Skeletal muscle tissue (tissue), 4 donors: ENCODE measurements around the gene CD164L2. TPM values are rescaled to one million over a fixed set of nuclear protein-coding genes. Genes with fewer than 3 reads are reported as not detected.

Experiments used
- H3K27ac ChIP-seq: one replicate; pipeline ENCODE4 v1.7.0; 2013; ENCODE audit warnings: mild to moderate bottlenecking, low read depth, low read length, inconsistent platforms
- H3K27me3 ChIP-seq, 3 donors: one replicate each; pipeline ENCODE4 v1.7.0; 2013; ENCODE audit warnings: low read length in 3 of 3; ENCODE audit not compliant: control insufficient read depth in 3 of 3, insufficient read depth in 3 of 3
- H3K36me3 ChIP-seq, 3 donors: one replicate each; pipeline ENCODE4 v1.7.0; 2013; ENCODE audit warnings: low read length in 3 of 3; ENCODE audit not compliant: control insufficient read depth in 3 of 3, insufficient read depth in 3 of 3
- H3K4me1 ChIP-seq, 3 donors: one replicate each; pipeline ENCODE4 v1.7.0; 2013; ENCODE audit warnings: low read length in 3 of 3, mild to moderate bottlenecking in 3 of 3; ENCODE audit not compliant: control insufficient read depth in 3 of 3, insufficient read depth in 3 of 3
- H3K4me3 ChIP-seq, 3 donors: one replicate each; pipeline ENCODE4 v1.7.0; 2013; ENCODE audit warnings: low read length in 3 of 3
- H3K9ac ChIP-seq, 3 donors: one replicate each; pipeline ENCODE4 v1.7.0; 2013; ENCODE audit warnings: low read length in 3 of 3, mild to moderate bottlenecking in 3 of 3, moderate library complexity in 2 of 3, low read depth in 1 of 3
- H3K9me3 ChIP-seq, 3 donors: one replicate each; pipeline ENCODE4 v1.7.0; 2013; ENCODE audit warnings: low read length in 3 of 3; ENCODE audit not compliant: control insufficient read depth in 3 of 3
- total RNA-seq: library from RNA; depleted of rRNA; stranded (reverse); fragments of >200 nt; gene quantifications from one replicate; pipeline ENCODE4 v1.2.3, GENCODE V29; 2014
- donor health status: Osteomylitis.

Gene CD164L2
- total RNA-seq, 1 donor from 2014 or later = not detected

- no peaks in the 10 kb centered on the region for H3K27me3 ChIP-seq
- H3K4me3 ChIP-seq = no peak overlapping the region
- H3K9ac ChIP-seq = peak overlapping the region in 1 of 3 donors; percentile 54
- H3K4me1 ChIP-seq = peaks cover 0 to 10% (median 0%) of the 10 kb centered on the region in 3 donors
- H3K27ac ChIP-seq = no peak overlapping the region
- no peaks in the 10 kb centered on the region for H3K9me3 ChIP-seq
- H3K36me3 ChIP-seq = peaks cover 41 to 55% (median 48%) of the 10 kb centered on the region in 3 donors
These were observed 24.9 kb downstream of the CD164L2 start for GRCh38 chr1:27358038-27358927.

GRCh38 chr1:27357281-27358037 lies 25.7 kb downstream of the CD164L2 start:
- peaks cover 37 to 50% (median 43%) of the 10 kb centered on the region in 3 donors for H3K36me3 ChIP-seq
- H3K9ac ChIP-seq = peak overlapping the region in 1 of 3 donors; percentile 54
- no peak overlapping the region for H3K4me3 ChIP-seq
- no peaks in the 10 kb centered on the region for H3K27me3 ChIP-seq
- H3K4me1 ChIP-seq = peaks cover 0 to 8% (median 0%) of the 10 kb centered on the region in 3 donors
- no peak overlapping the region for H3K27ac ChIP-seq
- H3K9me3 ChIP-seq = no peaks in the 10 kb centered on the region

DNA sequence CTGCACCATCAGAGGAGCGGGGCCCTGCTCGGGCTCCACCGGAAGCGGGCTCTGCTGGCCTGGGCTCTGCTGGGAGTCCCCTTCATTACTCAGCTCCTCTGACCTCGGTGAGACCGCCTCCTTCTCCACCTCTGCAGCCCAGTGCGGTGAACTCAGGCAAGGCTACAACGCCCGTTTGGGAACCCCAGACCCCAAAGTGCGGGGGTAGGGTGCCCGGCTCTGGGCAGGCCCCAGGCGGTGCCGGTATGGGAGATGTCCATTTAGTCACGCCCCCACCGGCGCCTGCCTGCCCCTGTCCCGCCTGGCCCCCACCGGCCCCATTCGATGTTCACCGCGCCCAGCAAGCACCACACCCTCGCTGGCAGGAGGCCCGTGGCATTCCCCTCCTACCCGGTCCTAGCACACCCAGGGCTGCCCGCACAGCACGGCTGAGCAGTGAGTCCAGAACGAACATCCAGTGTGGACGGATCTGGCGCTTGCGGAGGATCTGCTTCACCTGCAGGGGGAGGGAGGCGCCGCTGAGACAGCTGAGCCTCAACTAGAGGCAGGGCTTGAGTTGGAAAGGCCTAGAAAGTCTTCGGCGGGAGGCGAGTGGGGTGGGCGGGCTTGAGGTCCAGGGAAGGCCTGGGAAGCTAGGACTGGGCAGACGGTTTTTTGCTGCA lies 26.4 kb downstream of the CD164L2 start:
- Histone ChIP-seq H3K36me3 (peaks cover 33 to 43% (median 37%) of the 10 kb centered on the region in 3 donors), H3K9ac (no peak overlapping the region), H3K9me3 (no peaks in the 10 kb centered on the region), H3K27me3 (no peaks in the 10 kb centered on the region), H3K4me1 (peaks cover 0 to 8% (median 0%) of the 10 kb centered on the region in 3 donors), H3K4me3 (no peak overlapping the region), H3K27ac (no peak overlapping the region)

DNA sequence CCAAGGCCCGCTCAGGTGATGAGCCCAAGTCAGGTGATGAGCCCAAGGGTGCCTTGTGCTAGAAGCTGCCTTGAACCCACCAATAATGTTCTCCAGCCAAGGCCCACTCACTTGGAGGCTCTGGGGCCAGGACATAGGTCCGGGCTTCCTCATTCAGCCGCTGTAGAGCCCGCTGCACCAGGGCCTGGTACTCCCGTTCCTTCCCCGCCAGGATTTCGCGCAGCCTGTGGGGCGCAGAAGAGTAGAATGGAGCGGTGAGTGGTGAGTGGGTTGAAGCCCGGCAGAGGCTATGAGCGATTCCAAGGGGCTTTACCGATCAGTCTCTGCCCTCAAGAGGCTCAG lies 26.9 kb downstream of the CD164L2 start:
- no peak overlapping the region for H3K4me3 ChIP-seq
- H3K36me3 ChIP-seq = peaks cover 28 to 38% (median 32%) of the 10 kb centered on the region in 3 donors
- peaks cover 0 to 11% (median 0%) of the 10 kb centered on the region in 3 donors for H3K4me1 ChIP-seq
- no peak overlapping the region for H3K9ac ChIP-seq
- no peaks in the 10 kb centered on the region for H3K9me3 ChIP-seq
- H3K27me3 ChIP-seq = peaks cover 0 to under 1% (median 0%) of the 10 kb centered on the region in 3 donors
- H3K27ac ChIP-seq = no peak overlapping the region

DNA sequence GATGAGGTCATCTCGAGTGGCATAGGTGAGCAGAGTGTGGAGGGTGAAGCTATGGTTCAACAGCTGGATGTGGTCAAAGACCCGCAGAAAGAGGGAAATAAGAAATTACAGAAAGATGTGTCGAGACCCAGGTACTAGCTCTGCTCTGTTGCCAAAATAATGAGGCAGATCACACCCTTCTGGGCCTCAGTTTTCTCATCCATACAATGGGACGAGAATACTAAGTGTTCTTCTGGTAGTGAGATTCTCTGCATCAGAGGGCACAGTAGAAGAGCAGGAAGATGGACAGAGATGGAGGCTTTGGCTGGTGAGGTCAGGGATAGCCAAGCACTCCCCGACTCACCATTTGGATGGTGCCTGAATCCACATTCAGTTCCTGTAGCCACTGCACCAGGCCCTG lies 27.4 kb downstream of the CD164L2 start:
- no peak overlapping the region for H3K9ac ChIP-seq
- H3K36me3 ChIP-seq = peaks cover 24 to 34% (median 31%) of the 10 kb centered on the region in 3 donors
- no peaks in the 10 kb centered on the region for H3K9me3 ChIP-seq
- H3K4me3 ChIP-seq = no peak overlapping the region
- no peak overlapping the region for H3K27ac ChIP-seq
- H3K4me1 ChIP-seq = peaks cover under 1 to 13% (median 5%) of the 10 kb centered on the region in 3 donors
- H3K27me3 ChIP-seq = peaks cover 1 to 6% (median 1%) of the 10 kb centered on the region in 3 donors

GRCh38 chr1:27353629-27354028 lies 29.5 kb downstream of the CD164L2 start:
- Histone ChIP-seq H3K4me1 (peaks cover 12 to 24% (median 23%) of the 10 kb centered on the region in 3 donors), H3K4me3 (no peak overlapping the region), H3K36me3 (peaks cover 21 to 25% (median 23%) of the 10 kb centered on the region in 3 donors), H3K27ac (no peak overlapping the region), H3K9me3 (no peaks in the 10 kb centered on the region), H3K27me3 (peaks cover 19 to 26% (median 20%) of the 10 kb centered on the region in 3 donors), H3K9ac (no peak overlapping the region)

DNA sequence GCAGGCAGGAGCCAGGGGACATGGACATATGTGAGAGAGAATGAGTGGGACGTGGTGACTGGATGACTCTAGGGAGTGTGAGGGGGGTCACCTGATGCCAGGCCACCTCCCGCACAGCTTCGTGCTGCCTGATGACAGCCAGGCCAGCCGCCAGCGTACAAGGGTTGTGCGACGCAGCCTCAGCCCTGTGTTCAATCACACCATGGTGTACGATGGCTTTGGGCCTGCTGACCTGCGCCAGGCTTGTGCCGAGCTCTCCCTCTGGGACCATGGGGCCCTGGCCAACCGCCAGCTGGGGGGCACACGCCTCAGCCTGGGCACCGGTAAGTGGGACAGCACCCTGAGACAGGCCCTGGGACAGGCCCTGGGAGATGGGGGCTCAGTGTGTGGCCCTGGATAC lies 30.0 kb downstream of the CD164L2 start:
- Histone ChIP-seq H3K27ac (no peak overlapping the region), H3K4me1 (peaks cover 12 to 24% (median 23%) of the 10 kb centered on the region in 3 donors), H3K9me3 (no peaks in the 10 kb centered on the region), H3K4me3 (no peak overlapping the region), H3K9ac (no peak overlapping the region), H3K36me3 (peaks cover 21 to 23% (median 22%) of the 10 kb centered on the region in 3 donors), H3K27me3 (peaks cover 19 to 26% (median 20%) of the 10 kb centered on the region in 3 donors)

GRCh38 chr1:27351541-27352107 lies 31.5 kb downstream of the CD164L2 start:
- Histone ChIP-seq H3K4me1 (peaks cover 12 to 23% (median 16%) of the 10 kb centered on the region in 3 donors), H3K36me3 (peaks cover 13 to 20% (median 16%) of the 10 kb centered on the region in 3 donors), H3K9me3 (no peaks in the 10 kb centered on the region), H3K9ac (peak overlapping the region in 2 of 3 donors; percentile 33 to 43), H3K27ac (no peak overlapping the region), H3K27me3 (peaks cover 27 to 37% (median 29%) of the 10 kb centered on the region in 3 donors), H3K4me3 (no peak overlapping the region)
